Astrocyte (in vitro differentiated cells and primary cell): Measurements from ENCODE around the gene TOM1L1. TPM values are rescaled to one million over a fixed set of nuclear protein-coding genes. Genes with fewer than 3 reads are reported as not detected.

ENCODE experiments used
- DNase-seq: peaks from one replicate; pipeline ENCODE4 v3.0.0-alpha.2; 2010; ENCODE audit warnings: low read depth
- FAIRE-seq: peaks from 2 replicates; lab custom pipeline; 2011; peaks lifted over from hg19 to GRCh38; lab: Jason Lieb, UNC
- H2AFZ ChIP-seq: 2 replicates; pipeline ENCODE4 v1.6.0; 2012; ENCODE audit warnings: low read depth, low read length, inconsistent platforms
- H3K27ac ChIP-seq: 2 replicates; pipeline ENCODE4 v1.5.1; 2011; ENCODE audit warnings: low read depth, low read length, inconsistent platforms
- H3K27me3 ChIP-seq: 2 replicates; pipeline ENCODE4 v1.6.0; 2011; ENCODE audit warnings: low read length, inconsistent platforms; ENCODE audit not compliant: insufficient read depth
- H3K36me3 ChIP-seq: 2 replicates; pipeline ENCODE4 v1.5.1; 2011; ENCODE audit warnings: low read length, inconsistent platforms; ENCODE audit not compliant: insufficient read depth
- H3K4me1 ChIP-seq: 2 replicates; pipeline ENCODE4 v1.5.1; 2011; ENCODE audit warnings: low read length, inconsistent platforms; ENCODE audit not compliant: insufficient read depth
- H3K4me2 ChIP-seq: 2 replicates; pipeline ENCODE4 v1.6.0; 2012; ENCODE audit warnings: low read length, inconsistent platforms
- H3K4me3 ChIP-seq: 2 replicates; pipeline ENCODE4 v1.5.1; 2011; ENCODE audit warnings: low read depth, mild to moderate bottlenecking, low read length, inconsistent platforms; ENCODE audit not compliant: insufficient read depth
- H3K79me2 ChIP-seq: 2 replicates; pipeline ENCODE4 v1.6.0; 2012; ENCODE audit warnings: mild to moderate bottlenecking, low read length, inconsistent platforms; ENCODE audit not compliant: insufficient read depth
- H3K9ac ChIP-seq: 2 replicates; pipeline ENCODE4 v1.6.0; 2012; ENCODE audit warnings: mild to moderate bottlenecking, low read length, inconsistent platforms
- H3K9me3 ChIP-seq: 2 replicates; pipeline ENCODE4 v1.5.1; 2012; ENCODE audit warnings: low read depth, mild to moderate bottlenecking, low read length, inconsistent platforms; ENCODE audit not compliant: insufficient read depth
- H4K20me1 ChIP-seq: 2 replicates; pipeline ENCODE4 v1.6.0; 2012; ENCODE audit warnings: low read length, inconsistent platforms; ENCODE audit not compliant: insufficient read depth
- H3K27ac Mint-ChIP-seq: one replicate; pipeline ENCODE4 v1.8.0; 2021; ENCODE audit warnings: mild to moderate bottlenecking, mixed read lengths; ENCODE audit not compliant: unreplicated experiment
- H3K27me3 Mint-ChIP-seq: one replicate; pipeline ENCODE4 v1.8.0; 2021; ENCODE audit warnings: low read depth, mixed read lengths; ENCODE audit not compliant: unreplicated experiment
- H3K36me3 Mint-ChIP-seq: one replicate; pipeline ENCODE4 v1.8.0; 2021; ENCODE audit warnings: low read depth, mixed read lengths; ENCODE audit not compliant: unreplicated experiment
- H3K4me1 Mint-ChIP-seq: one replicate; pipeline ENCODE4 v1.8.0; 2021; ENCODE audit warnings: low read depth, mixed read lengths; ENCODE audit not compliant: unreplicated experiment
- H3K4me3 Mint-ChIP-seq: one replicate; pipeline ENCODE4 v1.8.0; 2021; ENCODE audit warnings: mild to moderate bottlenecking, moderate library complexity, mixed read lengths; ENCODE audit not compliant: unreplicated experiment
- H3K9me3 Mint-ChIP-seq: one replicate; pipeline ENCODE4 v1.8.0; 2021; ENCODE audit warnings: mild to moderate bottlenecking, mixed read lengths; ENCODE audit not compliant: unreplicated experiment
- EZH2 ChIP-seq: IDR thresholded peaks from 2 replicates; pipeline ENCODE4 v1.6.1; 2012; ENCODE audit warnings: mild to moderate bottlenecking, low read length, inconsistent platforms; ENCODE audit not compliant: insufficient read depth
- total RNA-seq: library from RNA; stranded (reverse); gene quantifications from 2 replicates; pipeline ENCODE4 v1.2.1, GENCODE V29; 2021
- TF ChIP-seq, protein P1 (sequence below): IDR thresholded peaks from 2 replicates; pipeline ENCODE4 v1.5.1; 2011; ENCODE audit warnings: low read depth, mild to moderate bottlenecking, inconsistent platforms, low read length, moderate library complexity; ENCODE audit not compliant: insufficient read depth

The TOM1L1 gene
- total RNA-seq, 1 donor from 2014 or later: 27.1 TPM

DNA sequence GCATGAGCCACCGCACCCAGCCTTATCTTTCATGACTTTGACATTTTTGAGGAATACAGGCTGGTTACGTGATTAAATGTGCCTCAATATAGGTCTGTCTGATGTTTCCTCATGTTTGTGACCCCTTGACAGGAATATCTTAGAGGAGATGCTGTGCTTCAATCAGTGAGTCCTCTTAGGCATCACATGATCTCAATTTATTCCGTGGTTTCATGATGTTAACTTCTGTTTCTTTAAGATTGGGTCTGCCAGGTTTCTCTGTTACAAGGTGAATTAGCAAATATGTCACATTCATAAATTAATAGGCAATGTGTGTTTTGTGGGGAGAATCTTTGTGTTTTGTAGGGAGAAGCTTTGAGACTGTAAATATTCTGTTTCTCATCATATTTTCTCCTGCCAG is 71.2 kb downstream of the TOM1L1 start:
- H3K27me3 Mint-ChIP-seq: no peaks in the 10 kb centered on the region
- peaks cover 80% of the 10 kb centered on the region for H3K79me2 ChIP-seq
- H3K4me3 Mint-ChIP-seq: no peak overlapping the region
- DNase-seq: no peak
- no peak overlapping the region for H3K4me2 ChIP-seq
- H3K9me3 Mint-ChIP-seq: no peaks in the 10 kb centered on the region
- H3K4me1 ChIP-seq: peaks cover 8% of the 10 kb centered on the region
- H3K27ac Mint-ChIP-seq: no peak overlapping the region
- no peaks in the 10 kb centered on the region for H3K36me3 ChIP-seq
- H2AFZ ChIP-seq: no peak overlapping the region
- peaks cover 11% of the 10 kb centered on the region for H4K20me1 ChIP-seq
- H3K9me3 ChIP-seq: no peaks in the 10 kb centered on the region
- no peak overlapping the region for H3K27ac ChIP-seq
- TF ChIP-seq, protein P1, sequence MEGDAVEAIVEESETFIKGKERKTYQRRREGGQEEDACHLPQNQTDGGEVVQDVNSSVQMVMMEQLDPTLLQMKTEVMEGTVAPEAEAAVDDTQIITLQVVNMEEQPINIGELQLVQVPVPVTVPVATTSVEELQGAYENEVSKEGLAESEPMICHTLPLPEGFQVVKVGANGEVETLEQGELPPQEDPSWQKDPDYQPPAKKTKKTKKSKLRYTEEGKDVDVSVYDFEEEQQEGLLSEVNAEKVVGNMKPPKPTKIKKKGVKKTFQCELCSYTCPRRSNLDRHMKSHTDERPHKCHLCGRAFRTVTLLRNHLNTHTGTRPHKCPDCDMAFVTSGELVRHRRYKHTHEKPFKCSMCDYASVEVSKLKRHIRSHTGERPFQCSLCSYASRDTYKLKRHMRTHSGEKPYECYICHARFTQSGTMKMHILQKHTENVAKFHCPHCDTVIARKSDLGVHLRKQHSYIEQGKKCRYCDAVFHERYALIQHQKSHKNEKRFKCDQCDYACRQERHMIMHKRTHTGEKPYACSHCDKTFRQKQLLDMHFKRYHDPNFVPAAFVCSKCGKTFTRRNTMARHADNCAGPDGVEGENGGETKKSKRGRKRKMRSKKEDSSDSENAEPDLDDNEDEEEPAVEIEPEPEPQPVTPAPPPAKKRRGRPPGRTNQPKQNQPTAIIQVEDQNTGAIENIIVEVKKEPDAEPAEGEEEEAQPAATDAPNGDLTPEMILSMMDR: no peak
- TF ChIP-seq EZH2: no peak
- H3K9ac ChIP-seq: no peak overlapping the region
- peaks cover 8% of the 10 kb centered on the region for H3K4me1 Mint-ChIP-seq
- peaks cover 4% of the 10 kb centered on the region for H3K36me3 Mint-ChIP-seq
- no peak overlapping the region for H3K4me3 ChIP-seq
- no peaks in the 10 kb centered on the region for H3K27me3 ChIP-seq
- no peak for FAIRE-seq

DNA sequence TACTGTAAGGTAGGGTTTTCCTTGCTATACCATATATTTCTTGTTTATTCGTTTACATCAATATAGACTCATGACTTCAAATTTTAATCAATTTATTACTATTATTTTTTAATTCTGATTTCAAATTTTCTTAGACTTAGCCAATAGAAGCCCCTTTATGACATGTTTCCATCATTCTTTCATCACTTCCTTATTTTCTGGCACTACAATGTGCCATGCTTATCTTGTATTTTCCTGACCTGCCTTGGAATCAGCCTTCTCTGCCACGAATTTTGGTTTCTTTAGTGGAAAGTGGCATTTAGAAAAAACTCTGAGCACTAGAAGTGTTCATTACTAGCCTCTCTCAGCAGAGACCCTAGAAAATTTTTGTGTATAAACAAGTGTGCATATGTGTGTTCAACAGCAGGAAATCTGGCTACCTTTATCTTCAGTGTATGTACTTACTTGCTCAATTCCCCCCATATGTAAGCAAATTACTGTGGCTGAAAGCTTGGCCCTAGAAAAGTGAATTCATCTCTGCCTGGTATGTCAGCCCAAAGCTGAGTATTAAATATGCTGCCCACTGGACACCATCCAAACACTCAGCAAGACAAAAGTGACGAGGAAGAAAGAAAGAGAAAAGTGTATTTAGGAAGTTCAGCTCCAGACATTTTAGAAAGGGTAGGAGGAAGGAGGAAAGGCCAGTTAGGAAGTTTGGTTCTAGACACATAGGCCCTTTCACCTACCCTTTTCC is 71.9 kb downstream of the TOM1L1 start:
- no peaks in the 10 kb centered on the region for H3K9me3 Mint-ChIP-seq
- Histone ChIP-seq H3K27ac (no peak overlapping the region), H3K4me3 (no peak overlapping the region), H2AFZ (no peak overlapping the region), H3K9ac (no peak overlapping the region), H3K9me3 (no peaks in the 10 kb centered on the region), H3K27me3 (no peaks in the 10 kb centered on the region), H4K20me1 (peaks cover 7% of the 10 kb centered on the region), H3K4me1 (peaks cover 8% of the 10 kb centered on the region), H3K36me3 (no peaks in the 10 kb centered on the region), H3K79me2 (peaks cover 78% of the 10 kb centered on the region), H3K4me2 (no peak overlapping the region)
- no peak overlapping the region for H3K4me3 Mint-ChIP-seq
- DNase-seq: no peak
- peaks cover 8% of the 10 kb centered on the region for H3K4me1 Mint-ChIP-seq
- H3K36me3 Mint-ChIP-seq: peaks cover 4% of the 10 kb centered on the region
- H3K27ac Mint-ChIP-seq: no peak overlapping the region
- H3K27me3 Mint-ChIP-seq: no peaks in the 10 kb centered on the region
- FAIRE-seq: no peak
- TF ChIP-seq EZH2: no peak
- TF ChIP-seq, protein P1: no peak

DNA sequence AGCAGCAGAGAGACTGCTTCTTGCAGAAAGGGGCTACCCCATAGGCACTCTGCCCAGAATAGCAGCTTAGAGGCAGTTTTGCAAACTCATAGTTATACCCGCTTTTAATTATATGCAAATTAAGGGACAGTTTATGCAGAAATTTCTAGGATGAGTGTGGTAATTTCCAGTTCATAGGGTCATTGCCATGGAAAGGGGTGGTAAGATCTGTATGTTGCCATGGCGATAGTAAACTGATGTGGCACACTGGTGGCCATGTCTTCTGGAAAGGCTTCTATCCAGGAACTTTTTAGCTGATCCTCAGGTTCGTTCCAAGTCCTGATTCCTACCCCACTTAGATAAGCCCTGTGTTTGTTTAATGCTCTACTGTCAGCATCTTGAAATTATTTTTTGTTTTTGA is 74.1 kb downstream of the TOM1L1 start:
- no peak overlapping the region for H3K4me3 ChIP-seq
- Mint-ChIP-seq H3K9me3 (no peaks in the 10 kb centered on the region), H3K4me3 (no peak overlapping the region), H3K27me3 (no peaks in the 10 kb centered on the region), H3K4me1 (peaks cover 8% of the 10 kb centered on the region), H3K27ac (no peak overlapping the region), H3K36me3 (peaks cover 4% of the 10 kb centered on the region)
- no peaks in the 10 kb centered on the region for H3K27me3 ChIP-seq
- DNase-seq (no peak), FAIRE-seq (no peak)
- TF ChIP-seq, protein P1: no peak
- TF ChIP-seq EZH2: no peak
- peaks cover 7% of the 10 kb centered on the region for H4K20me1 ChIP-seq
- H3K9ac ChIP-seq: no peak overlapping the region
- H3K4me2 ChIP-seq: no peak overlapping the region
- no peak overlapping the region for H2AFZ ChIP-seq
- H3K27ac ChIP-seq: no peak overlapping the region
- H3K4me1 ChIP-seq: peaks cover 1% of the 10 kb centered on the region
- H3K9me3 ChIP-seq: no peaks in the 10 kb centered on the region
- peaks cover 78% of the 10 kb centered on the region for H3K79me2 ChIP-seq
- no peaks in the 10 kb centered on the region for H3K36me3 ChIP-seq
